Stimulated activated CD4-positive, alpha-beta T cell treated with anti-CD3 and anti-CD28 coated beads, Interleukin-1b, Interleukin-23, amount 100 ng/mL, for 24 hours (primary cell): ENCODE results near the gene ANKDD1A.

Source experiments
- DNase-seq, 4 experiments: peaks; one replicate each; pipeline ENCODE4 v3.0.0-alpha.2; 2020; ENCODE audit warnings: low read depth in 4 of 4, low spot score in 1 of 4

The ANKDD1A gene

GRCh38 chr15:64921711-64922110 lies 10.0 kb downstream of the ANKDD1A start:
- no peak for DNase-seq

- no peak for DNase-seq
These were observed 11.8 kb downstream of the ANKDD1A start for GRCh38 chr15:64923546-64923945.

- DNase-seq: no peak
These were observed 13.9 kb downstream of the ANKDD1A start for GRCh38 chr15:64925335-64926330.

GRCh38 chr15:64926661-64927060 lies 15.0 kb downstream of the ANKDD1A start:
- DNase-seq: no peak

- no peak for DNase-seq
These were observed 17.0 kb downstream of the ANKDD1A start for GRCh38 chr15:64928626-64929220.

- no peak for DNase-seq
These were observed 18.4 kb downstream of the ANKDD1A start for GRCh38 chr15:64930019-64930652.

GRCh38 chr15:64930778-64931371 lies 19.2 kb downstream of the ANKDD1A start:
- DNase-seq: no peak

GRCh38 chr15:64931381-64931780 lies 19.7 kb downstream of the ANKDD1A start:
- no peak for DNase-seq

GRCh38 chr15:64934023-64934422 lies 22.3 kb downstream of the ANKDD1A start:
- DNase-seq: no peak

GRCh38 chr15:64938192-64938591 lies 26.5 kb downstream of the ANKDD1A start:
- no peak for DNase-seq

- DNase-seq: no peak
These were observed 30.7 kb downstream of the ANKDD1A start for GRCh38 chr15:64942356-64942755.

GRCh38 chr15:64943512-64944225 lies 32.0 kb downstream of the ANKDD1A start:
- DNase-seq: no peak

GRCh38 chr15:64944961-64945360 lies 33.3 kb downstream of the ANKDD1A start:
- DNase-seq: no peak

- DNase-seq: no peak
These were observed 35.5 kb downstream of the ANKDD1A start for GRCh38 chr15:64947211-64947610.

- DNase-seq: no peak
These were observed 37.2 kb downstream of the ANKDD1A start for GRCh38 chr15:64948916-64949315.

- DNase-seq: no peak
These were observed 37.9 kb downstream of the ANKDD1A start for GRCh38 chr15:64949383-64950186.

GRCh38 chr15:64950888-64951287 lies 39.2 kb downstream of the ANKDD1A start:
- no peak for DNase-seq

GRCh38 chr15:64951777-64952418 lies 40.2 kb downstream of the ANKDD1A start:
- no peak for DNase-seq

GRCh38 chr15:64954395-64954794 lies 42.7 kb downstream of the ANKDD1A start:
- no peak for DNase-seq

GRCh38 chr15:64959128-64959527 lies 47.4 kb downstream of the ANKDD1A start:
- no peak for DNase-seq
